Measurements from ENCODE around the gene NOP9.

GRCh38 chr14:24347134-24347533, 47.5 kb downstream of the NOP9 start:
- TF ChIP-seq, protein P1, sequence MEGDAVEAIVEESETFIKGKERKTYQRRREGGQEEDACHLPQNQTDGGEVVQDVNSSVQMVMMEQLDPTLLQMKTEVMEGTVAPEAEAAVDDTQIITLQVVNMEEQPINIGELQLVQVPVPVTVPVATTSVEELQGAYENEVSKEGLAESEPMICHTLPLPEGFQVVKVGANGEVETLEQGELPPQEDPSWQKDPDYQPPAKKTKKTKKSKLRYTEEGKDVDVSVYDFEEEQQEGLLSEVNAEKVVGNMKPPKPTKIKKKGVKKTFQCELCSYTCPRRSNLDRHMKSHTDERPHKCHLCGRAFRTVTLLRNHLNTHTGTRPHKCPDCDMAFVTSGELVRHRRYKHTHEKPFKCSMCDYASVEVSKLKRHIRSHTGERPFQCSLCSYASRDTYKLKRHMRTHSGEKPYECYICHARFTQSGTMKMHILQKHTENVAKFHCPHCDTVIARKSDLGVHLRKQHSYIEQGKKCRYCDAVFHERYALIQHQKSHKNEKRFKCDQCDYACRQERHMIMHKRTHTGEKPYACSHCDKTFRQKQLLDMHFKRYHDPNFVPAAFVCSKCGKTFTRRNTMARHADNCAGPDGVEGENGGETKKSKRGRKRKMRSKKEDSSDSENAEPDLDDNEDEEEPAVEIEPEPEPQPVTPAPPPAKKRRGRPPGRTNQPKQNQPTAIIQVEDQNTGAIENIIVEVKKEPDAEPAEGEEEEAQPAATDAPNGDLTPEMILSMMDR (IDR thresholded peaks at IDR 0.05; ENCODE audit: low read length) = no peak
- TF ChIP-seq EZH2 (IDR thresholded peaks at IDR 0.05; ENCODE audit: borderline replicate concordance, low read length) = no peak
